Measurements from ENCODE around the gene STXBP3. TPM values are rescaled to one million over a fixed set of nuclear protein-coding genes. Genes with fewer than 3 reads are reported as not detected.
"Not testable (repeated sequence)": the region's sequence is repeated elsewhere in the genome, so short reads cannot be mapped to it uniquely, and the experiment has no call there.

The STXBP3 gene
- polyA plus RNA-seq, 2 of the 4 experiments (the other 2 are of a cell fraction): 30.4 to 44.8 TPM

DNA sequence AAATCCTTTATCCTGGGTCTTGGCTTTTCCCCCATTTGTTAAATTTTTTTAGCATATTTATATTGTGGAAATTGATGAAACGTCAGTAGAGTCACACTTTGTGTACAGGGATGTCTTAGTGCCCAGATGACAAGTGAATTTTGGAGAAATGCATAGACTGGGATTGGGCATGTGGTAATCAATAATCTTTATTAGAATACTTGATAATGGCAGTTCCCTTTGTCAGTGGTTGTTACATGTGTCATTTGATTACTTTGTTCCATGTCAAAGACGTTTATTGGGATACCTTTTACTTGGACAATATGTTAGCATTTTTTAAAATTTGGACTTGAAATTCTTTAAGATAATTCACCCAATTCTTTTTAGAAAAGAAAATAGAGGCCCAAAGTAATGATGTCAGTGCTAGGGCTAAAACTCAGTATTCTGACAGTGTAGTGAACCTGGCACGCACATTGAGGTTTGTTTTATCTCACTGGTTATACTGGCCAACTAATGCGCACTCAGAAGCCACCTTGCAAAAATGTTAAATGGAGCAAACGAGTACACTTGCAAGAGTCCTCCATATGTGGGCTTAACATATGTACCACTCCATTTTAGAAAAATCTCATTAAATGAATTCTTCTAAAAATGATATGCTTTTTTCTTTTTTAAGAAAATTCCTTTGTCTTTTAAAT, 45.2 kb upstream of the STXBP3 start (continued):
- TF ChIP-seq, protein P1, sequence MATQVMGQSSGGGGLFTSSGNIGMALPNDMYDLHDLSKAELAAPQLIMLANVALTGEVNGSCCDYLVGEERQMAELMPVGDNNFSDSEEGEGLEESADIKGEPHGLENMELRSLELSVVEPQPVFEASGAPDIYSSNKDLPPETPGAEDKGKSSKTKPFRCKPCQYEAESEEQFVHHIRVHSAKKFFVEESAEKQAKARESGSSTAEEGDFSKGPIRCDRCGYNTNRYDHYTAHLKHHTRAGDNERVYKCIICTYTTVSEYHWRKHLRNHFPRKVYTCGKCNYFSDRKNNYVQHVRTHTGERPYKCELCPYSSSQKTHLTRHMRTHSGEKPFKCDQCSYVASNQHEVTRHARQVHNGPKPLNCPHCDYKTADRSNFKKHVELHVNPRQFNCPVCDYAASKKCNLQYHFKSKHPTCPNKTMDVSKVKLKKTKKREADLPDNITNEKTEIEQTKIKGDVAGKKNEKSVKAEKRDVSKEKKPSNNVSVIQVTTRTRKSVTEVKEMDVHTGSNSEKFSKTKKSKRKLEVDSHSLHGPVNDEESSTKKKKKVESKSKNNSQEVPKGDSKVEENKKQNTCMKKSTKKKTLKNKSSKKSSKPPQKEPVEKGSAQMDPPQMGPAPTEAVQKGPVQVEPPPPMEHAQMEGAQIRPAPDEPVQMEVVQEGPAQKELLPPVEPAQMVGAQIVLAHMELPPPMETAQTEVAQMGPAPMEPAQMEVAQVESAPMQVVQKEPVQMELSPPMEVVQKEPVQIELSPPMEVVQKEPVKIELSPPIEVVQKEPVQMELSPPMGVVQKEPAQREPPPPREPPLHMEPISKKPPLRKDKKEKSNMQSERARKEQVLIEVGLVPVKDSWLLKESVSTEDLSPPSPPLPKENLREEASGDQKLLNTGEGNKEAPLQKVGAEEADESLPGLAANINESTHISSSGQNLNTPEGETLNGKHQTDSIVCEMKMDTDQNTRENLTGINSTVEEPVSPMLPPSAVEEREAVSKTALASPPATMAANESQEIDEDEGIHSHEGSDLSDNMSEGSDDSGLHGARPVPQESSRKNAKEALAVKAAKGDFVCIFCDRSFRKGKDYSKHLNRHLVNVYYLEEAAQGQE (IDR thresholded peaks at IDR 0.05): no peak
- no peak for TF ChIP-seq JUNB (IDR thresholded peaks at IDR 0.05)
- TF ChIP-seq, protein P2, sequence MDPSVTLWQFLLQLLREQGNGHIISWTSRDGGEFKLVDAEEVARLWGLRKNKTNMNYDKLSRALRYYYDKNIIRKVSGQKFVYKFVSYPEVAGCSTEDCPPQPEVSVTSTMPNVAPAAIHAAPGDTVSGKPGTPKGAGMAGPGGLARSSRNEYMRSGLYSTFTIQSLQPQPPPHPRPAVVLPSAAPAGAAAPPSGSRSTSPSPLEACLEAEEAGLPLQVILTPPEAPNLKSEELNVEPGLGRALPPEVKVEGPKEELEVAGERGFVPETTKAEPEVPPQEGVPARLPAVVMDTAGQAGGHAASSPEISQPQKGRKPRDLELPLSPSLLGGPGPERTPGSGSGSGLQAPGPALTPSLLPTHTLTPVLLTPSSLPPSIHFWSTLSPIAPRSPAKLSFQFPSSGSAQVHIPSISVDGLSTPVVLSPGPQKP (IDR thresholded peaks at IDR 0.05; ENCODE audit: low read depth, low read length): no peak
- no peak for TF ChIP-seq MAZ (IDR thresholded peaks at IDR 0.05; ENCODE audit: borderline replicate concordance, low read depth, low read length)
- no peak for TF ChIP-seq POLR2AphosphoS2 (conservative IDR thresholded peaks at IDR 0.05; ENCODE audit: low read length)

DNA sequence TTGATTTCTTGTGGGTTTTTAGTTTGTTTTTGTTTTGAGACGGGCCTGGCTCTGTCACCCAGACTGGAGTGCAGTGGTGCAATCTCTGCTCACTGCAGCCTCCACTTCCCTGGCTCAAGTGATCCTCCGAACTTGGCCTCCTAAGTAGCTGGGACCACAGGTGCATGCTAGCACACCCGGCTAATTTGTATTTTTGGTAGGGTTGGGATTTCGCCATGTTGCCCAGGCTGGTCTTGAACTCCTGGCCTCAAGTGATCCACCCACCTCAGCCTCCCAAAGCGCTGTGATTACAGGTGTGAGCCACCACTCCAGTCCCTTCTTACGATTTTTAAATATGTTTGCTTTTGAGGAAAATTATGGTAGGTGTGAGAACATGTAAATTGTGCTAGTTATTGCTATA, 44.4 kb upstream of the STXBP3 start:
- H3K4me2 ChIP-seq; ATAC-seq; FAIRE-seq; H3K27ac ChIP-seq; H3K9me3 ChIP-seq; H3K4me3 ChIP-seq; CTCF ChIA-PET; DNase-seq (ENCODE audit: low read depth in 1 of 2, low spot score in 1 of 2): not testable (repeated sequence)
- H3K4me1 ChIP-seq: peaks cover 13% of the 10 kb centered on the region
- POLR2A ChIA-PET: interaction anchor here (0.5 to 3.6 kb wide), 2 partner anchors 10 to 39 kb away, joined by 3 to 18 read pairs; partner anchors contain the start of gene PRPF38B
- 94% methylated on average over 6 of the region's 6 CpGs for WGBS (ENCODE audit: missing lambda C conversion rate)

DNA sequence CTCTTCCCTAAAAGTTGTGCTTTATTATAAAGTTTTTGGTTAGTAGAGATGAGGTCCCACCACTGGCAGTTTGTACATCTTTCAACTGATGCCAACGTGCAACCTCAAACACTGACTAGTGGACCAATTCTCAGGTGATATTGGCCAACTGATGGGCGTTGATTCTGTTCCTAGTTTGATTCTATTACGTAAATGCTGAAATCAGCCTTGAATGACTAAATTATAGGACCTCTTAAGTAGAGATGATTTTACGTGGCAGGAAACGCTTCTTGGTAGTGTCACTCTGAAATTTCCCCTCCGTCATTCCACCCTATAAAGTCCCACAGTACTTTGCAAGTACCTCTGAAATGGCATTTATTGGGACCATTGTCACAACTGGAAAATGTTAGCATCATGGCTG, 42.5 kb upstream of the STXBP3 start:
- WGBS (ENCODE audit: missing lambda C conversion rate): 87% methylated on average over 6 of the region's 6 CpGs
- no peak overlapping the region for H3K27ac ChIP-seq
- ChIA-PET CTCF (no interaction called here), POLR2A (interaction anchor here (1.0 to 3.6 kb wide), 2 partner anchors 12 to 43 kb away, joined by 4 to 18 read pairs; partner anchors contain the start of genes HENMT1 and PRPF38B)
- DNase-seq (ENCODE audit: low read depth in 1 of 2, low spot score in 1 of 2): no peak
- ATAC-seq: peak in 1 of 2 experiments; percentile 16; a peak in 2 of 6 replicates
- TF ChIP-seq MYC (IDR thresholded peaks at IDR 0.05; ENCODE audit: borderline replicate concordance, low read length): no peak
- TF ChIP-seq, protein P3, sequence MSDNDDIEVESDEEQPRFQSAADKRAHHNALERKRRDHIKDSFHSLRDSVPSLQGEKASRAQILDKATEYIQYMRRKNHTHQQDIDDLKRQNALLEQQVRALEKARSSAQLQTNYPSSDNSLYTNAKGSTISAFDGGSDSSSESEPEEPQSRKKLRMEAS (IDR thresholded peaks at IDR 0.05): no peak
- TF ChIP-seq EHMT2 (IDR thresholded peaks at IDR 0.05; ENCODE audit: low read depth): no peak
- TF ChIP-seq CBX2 (IDR thresholded peaks at IDR 0.05; ENCODE audit: borderline replicate concordance, low read depth): no peak
- TF ChIP-seq RARB (CRISPR knock-in tag; IDR thresholded peaks at IDR 0.05): no peak
- no peak for TF ChIP-seq ZFP36 (IDR thresholded peaks at IDR 0.05; ENCODE audit: borderline replicate concordance, partially characterized antibody)
- TF ChIP-seq, protein P4, sequence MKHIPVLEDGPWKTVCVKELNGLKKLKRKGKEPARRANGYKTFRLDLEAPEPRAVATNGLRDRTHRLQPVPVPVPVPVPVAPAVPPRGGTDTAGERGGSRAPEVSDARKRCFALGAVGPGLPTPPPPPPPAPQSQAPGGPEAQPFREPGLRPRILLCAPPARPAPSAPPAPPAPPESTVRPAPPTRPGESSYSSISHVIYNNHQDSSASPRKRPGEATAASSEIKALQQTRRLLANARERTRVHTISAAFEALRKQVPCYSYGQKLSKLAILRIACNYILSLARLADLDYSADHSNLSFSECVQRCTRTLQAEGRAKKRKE (CRISPR knock-in tag; IDR thresholded peaks at IDR 0.05; ENCODE audit: low read depth): no peak
- TF ChIP-seq, protein P5, sequence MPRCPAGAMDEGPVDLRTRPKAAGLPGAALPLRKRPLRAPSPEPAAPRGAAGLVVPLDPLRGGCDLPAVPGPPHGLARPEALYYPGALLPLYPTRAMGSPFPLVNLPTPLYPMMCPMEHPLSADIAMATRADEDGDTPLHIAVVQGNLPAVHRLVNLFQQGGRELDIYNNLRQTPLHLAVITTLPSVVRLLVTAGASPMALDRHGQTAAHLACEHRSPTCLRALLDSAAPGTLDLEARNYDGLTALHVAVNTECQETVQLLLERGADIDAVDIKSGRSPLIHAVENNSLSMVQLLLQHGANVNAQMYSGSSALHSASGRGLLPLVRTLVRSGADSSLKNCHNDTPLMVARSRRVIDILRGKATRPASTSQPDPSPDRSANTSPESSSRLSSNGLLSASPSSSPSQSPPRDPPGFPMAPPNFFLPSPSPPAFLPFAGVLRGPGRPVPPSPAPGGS (IDR thresholded peaks at IDR 0.05): no peak
- TF ChIP-seq FOSL2 (IDR thresholded peaks at IDR 0.05): no peak
- no peak for TF ChIP-seq FOSL2 (CRISPR knock-in tag; IDR thresholded peaks at IDR 0.05)
- TF ChIP-seq HOXB13 (CRISPR knock-in tag; IDR thresholded peaks at IDR 0.05; ENCODE audit: low read depth): no peak
- TF ChIP-seq, protein P6, sequence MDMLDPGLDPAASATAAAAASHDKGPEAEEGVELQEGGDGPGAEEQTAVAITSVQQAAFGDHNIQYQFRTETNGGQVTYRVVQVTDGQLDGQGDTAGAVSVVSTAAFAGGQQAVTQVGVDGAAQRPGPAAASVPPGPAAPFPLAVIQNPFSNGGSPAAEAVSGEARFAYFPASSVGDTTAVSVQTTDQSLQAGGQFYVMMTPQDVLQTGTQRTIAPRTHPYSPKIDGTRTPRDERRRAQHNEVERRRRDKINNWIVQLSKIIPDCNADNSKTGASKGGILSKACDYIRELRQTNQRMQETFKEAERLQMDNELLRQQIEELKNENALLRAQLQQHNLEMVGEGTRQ (IDR thresholded peaks at IDR 0.05): no peak
- no peak for TF ChIP-seq KDM1A (IDR thresholded peaks at IDR 0.05; ENCODE audit: low read depth)
- TF ChIP-seq ZSCAN20 (CRISPR knock-in tag; IDR thresholded peaks at IDR 0.05): no peak
- no peak for TF ChIP-seq EP300 (IDR thresholded peaks at IDR 0.05)
- TF ChIP-seq PHF8 (IDR thresholded peaks at IDR 0.05; ENCODE audit: borderline replicate concordance, low read depth): no peak
- TF ChIP-seq HEYL (CRISPR knock-in tag; IDR thresholded peaks at IDR 0.05): no peak
- peak overlapping the region; percentile 48 for H3K4me2 ChIP-seq
- peaks cover 13% of the 10 kb centered on the region for H3K4me1 ChIP-seq
- no peak overlapping the region for H3K4me3 ChIP-seq
- no peaks in the 10 kb centered on the region for H3K9me3 ChIP-seq
- no peak for FAIRE-seq
